ENCODE data around the gene MR1.
A peak's percentile ranks its signal among the peaks of the same experiment; 100 is the strongest.
"Not testable (repeated sequence)": the region's sequence is repeated elsewhere in the genome, so short reads cannot be mapped to it uniquely, and the experiment has no call there.

MR1 gene

GRCh38 chr1:181016563-181016962 lies 17.2 kb upstream of the MR1 start:
- peaks cover 43% of the 10 kb centered on the region for H3K4me1 Mint-ChIP-seq (ENCODE audit: low read depth)
- H3K36me3 Mint-ChIP-seq (ENCODE audit: low read depth) = peaks cover 21% of the 10 kb centered on the region
- H3K27me3 Mint-ChIP-seq (ENCODE audit: low read depth) = no peaks in the 10 kb centered on the region
- no peak overlapping the region for H3K27ac Mint-ChIP-seq
- DNase-seq (ENCODE audit: low spot score) = no peak
- no peak overlapping the region for H3K4me3 Mint-ChIP-seq
- H3K9me3 Mint-ChIP-seq = no peaks in the 10 kb centered on the region

- peaks cover 37% of the 10 kb centered on the region for H3K4me1 Mint-ChIP-seq (ENCODE audit: low read depth)
- H3K27me3 Mint-ChIP-seq (ENCODE audit: low read depth) = peaks cover 4% of the 10 kb centered on the region
- H3K27ac Mint-ChIP-seq = peak overlapping the region; percentile 6
- DNase-seq (ENCODE audit: low spot score) = no peak
- H3K4me3 Mint-ChIP-seq = peak overlapping the region; percentile 55
- H3K9me3 Mint-ChIP-seq = no peaks in the 10 kb centered on the region
- peaks cover 17% of the 10 kb centered on the region for H3K36me3 Mint-ChIP-seq (ENCODE audit: low read depth)
Measured at GRCh38 chr1:181018901-181019681, 14.7 kb upstream of the MR1 start.

- H3K36me3 Mint-ChIP-seq (ENCODE audit: low read depth) = peaks cover 17% of the 10 kb centered on the region
- H3K4me1 Mint-ChIP-seq (ENCODE audit: low read depth) = peaks cover 40% of the 10 kb centered on the region
- peak overlapping the region; percentile 6 for H3K27ac Mint-ChIP-seq
- DNase-seq (ENCODE audit: low spot score) = no peak
- H3K4me3 Mint-ChIP-seq = peak overlapping the region; percentile 94
- no peaks in the 10 kb centered on the region for H3K9me3 Mint-ChIP-seq
- peaks cover 20% of the 10 kb centered on the region for H3K27me3 Mint-ChIP-seq (ENCODE audit: low read depth)
Measured at GRCh38 chr1:181021159-181021558, 12.6 kb upstream of the MR1 start.

- Mint-ChIP-seq H3K36me3 (ENCODE audit: low read depth) (peaks cover 17% of the 10 kb centered on the region), H3K9me3 (no peaks in the 10 kb centered on the region), H3K4me3 (peak overlapping the region; percentile 94), H3K27ac (peak overlapping the region; percentile 97), H3K4me1 (ENCODE audit: low read depth) (peaks cover 40% of the 10 kb centered on the region), H3K27me3 (ENCODE audit: low read depth) (peaks cover 25% of the 10 kb centered on the region)
- peak; percentile 57 for DNase-seq (ENCODE audit: low spot score)
Measured at GRCh38 chr1:181021811-181022434, 11.9 kb upstream of the MR1 start.

GRCh38 chr1:181023265-181024057 lies 10.3 kb upstream of the MR1 start:
- H3K27ac Mint-ChIP-seq = peak overlapping the region; percentile 97
- peak overlapping the region; percentile 94 for H3K4me3 Mint-ChIP-seq
- no peaks in the 10 kb centered on the region for H3K9me3 Mint-ChIP-seq
- DNase-seq (ENCODE audit: low spot score) = no peak
- peaks cover 10% of the 10 kb centered on the region for H3K36me3 Mint-ChIP-seq (ENCODE audit: low read depth)
- peaks cover 35% of the 10 kb centered on the region for H3K27me3 Mint-ChIP-seq (ENCODE audit: low read depth)
- peaks cover 37% of the 10 kb centered on the region for H3K4me1 Mint-ChIP-seq (ENCODE audit: low read depth)

- Mint-ChIP-seq H3K4me1 (ENCODE audit: low read depth) (peaks cover 17% of the 10 kb centered on the region), H3K9me3 (no peaks in the 10 kb centered on the region), H3K36me3 (ENCODE audit: low read depth) (peaks cover 4% of the 10 kb centered on the region), H3K27me3 (ENCODE audit: low read depth) (peaks cover 37% of the 10 kb centered on the region), H3K27ac (no peak overlapping the region), H3K4me3 (no peak overlapping the region)
- DNase-seq (ENCODE audit: low spot score) = no peak
Measured at GRCh38 chr1:181028196-181028595, 5.6 kb upstream of the MR1 start.

GRCh38 chr1:181028615-181029014 lies 5.2 kb upstream of the MR1 start:
- Mint-ChIP-seq H3K27ac (no peak overlapping the region), H3K36me3 (ENCODE audit: low read depth) (peaks cover 4% of the 10 kb centered on the region), H3K9me3 (no peaks in the 10 kb centered on the region), H3K4me3 (no peak overlapping the region), H3K4me1 (ENCODE audit: low read depth) (peaks cover 18% of the 10 kb centered on the region), H3K27me3 (ENCODE audit: low read depth) (peaks cover 37% of the 10 kb centered on the region)
- DNase-seq (ENCODE audit: low spot score) = no peak

- Mint-ChIP-seq H3K4me1 (ENCODE audit: low read depth) (peaks cover 38% of the 10 kb centered on the region), H3K36me3 (ENCODE audit: low read depth) (peaks cover 19% of the 10 kb centered on the region), H3K4me3 (no peak overlapping the region), H3K9me3 (no peaks in the 10 kb centered on the region), H3K27ac (peak overlapping the region; percentile 61), H3K27me3 (ENCODE audit: low read depth) (peaks cover 12% of the 10 kb centered on the region)
- no peak for DNase-seq (ENCODE audit: low spot score)
Measured at GRCh38 chr1:181032535-181032934, 1.2 kb upstream of the MR1 start.

- DNase-seq (ENCODE audit: low spot score) = no peak
- peak overlapping the region; percentile 97 for H3K27ac Mint-ChIP-seq
- peak overlapping the region; percentile 94 for H3K4me3 Mint-ChIP-seq
- H3K4me1 Mint-ChIP-seq (ENCODE audit: low read depth) = peaks cover 43% of the 10 kb centered on the region
- H3K27me3 Mint-ChIP-seq (ENCODE audit: low read depth) = peaks cover 6% of the 10 kb centered on the region
- no peaks in the 10 kb centered on the region for H3K9me3 Mint-ChIP-seq
- peaks cover 25% of the 10 kb centered on the region for H3K36me3 Mint-ChIP-seq (ENCODE audit: low read depth)
Measured at GRCh38 chr1:181033128-181033798, 520 bp upstream of the MR1 start.

GRCh38 chr1:181035210-181035609 lies 1.4 kb downstream of the MR1 start:
- H3K9me3 Mint-ChIP-seq; H3K27me3 Mint-ChIP-seq (ENCODE audit: low read depth); DNase-seq (ENCODE audit: low spot score); H3K27ac Mint-ChIP-seq: not testable (repeated sequence)
- Mint-ChIP-seq H3K36me3 (ENCODE audit: low read depth) (peaks cover 35% of the 10 kb centered on the region), H3K4me1 (ENCODE audit: low read depth) (peaks cover 53% of the 10 kb centered on the region), H3K4me3 (peak overlapping the region; percentile 70)

GRCh38 chr1:181036107-181036836 lies 2.5 kb downstream of the MR1 start:
- DNase-seq (ENCODE audit: low spot score) = no peak
- H3K36me3 Mint-ChIP-seq (ENCODE audit: low read depth) = peaks cover 41% of the 10 kb centered on the region
- peak overlapping the region; percentile 33 for H3K27ac Mint-ChIP-seq
- no peaks in the 10 kb centered on the region for H3K27me3 Mint-ChIP-seq (ENCODE audit: low read depth)
- peak overlapping the region; percentile 70 for H3K4me3 Mint-ChIP-seq
- H3K4me1 Mint-ChIP-seq (ENCODE audit: low read depth) = peaks cover 57% of the 10 kb centered on the region
- H3K9me3 Mint-ChIP-seq = no peaks in the 10 kb centered on the region

GRCh38 chr1:181037386-181037785 lies 3.6 kb downstream of the MR1 start:
- H3K36me3 Mint-ChIP-seq (ENCODE audit: low read depth) = peaks cover 44% of the 10 kb centered on the region

GRCh38 chr1:181038399-181038873 lies 4.7 kb downstream of the MR1 start:
- Mint-ChIP-seq H3K27ac (no peak overlapping the region), H3K4me1 (ENCODE audit: low read depth) (peaks cover 60% of the 10 kb centered on the region), H3K36me3 (ENCODE audit: low read depth) (peaks cover 40% of the 10 kb centered on the region), H3K9me3 (no peaks in the 10 kb centered on the region), H3K27me3 (ENCODE audit: low read depth) (no peaks in the 10 kb centered on the region), H3K4me3 (no peak overlapping the region)
- DNase-seq (ENCODE audit: low spot score) = peak; percentile 53

More at GRCh38 chr1:181037386-181037785, 3.6 kb downstream of the MR1 start:
- Mint-ChIP-seq H3K4me1 (ENCODE audit: low read depth) (peaks cover 60% of the 10 kb centered on the region), H3K27ac (no peak overlapping the region), H3K9me3 (no peaks in the 10 kb centered on the region), H3K27me3 (ENCODE audit: low read depth) (no peaks in the 10 kb centered on the region), H3K4me3 (no peak overlapping the region)
- DNase-seq (ENCODE audit: low spot score) = no peak

All from T-helper 2 cell treated with Interferon-gamma antibody and Interleukin-4, amounts not matched to agents 5 μg/mL and 100 μg/mL, for 36 hours (primary cell).